ENCODE data around the gene CACNG7.

CACNG7 gene

DNA sequence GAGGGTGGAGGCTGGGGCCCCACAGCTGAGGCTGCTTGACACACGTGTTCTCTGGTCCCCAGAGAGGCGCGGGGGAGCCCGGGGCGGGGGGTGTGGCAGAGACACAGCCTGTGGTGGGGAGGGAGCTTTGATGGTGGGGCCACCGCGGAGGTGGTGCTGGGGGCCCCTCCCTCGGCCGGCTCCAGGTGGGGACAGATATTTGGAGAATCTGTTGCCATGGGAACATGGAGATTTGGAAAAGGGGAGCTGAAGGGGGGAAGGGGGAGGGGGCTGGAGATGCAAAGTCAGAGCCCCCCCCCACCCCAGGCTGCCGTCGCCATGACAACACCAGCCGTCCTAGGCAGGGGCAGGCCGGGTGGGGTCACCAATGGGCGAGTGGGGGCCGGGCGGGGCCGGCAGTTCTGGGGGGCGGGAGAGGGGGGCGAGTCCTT, 25.8 kb upstream of the CACNG7 start:
- no peaks in the 10 kb centered on the region for H3K27me3 ChIP-seq (ENCODE audit: insufficient read depth, low read length, poor library complexity)
- no peak overlapping the region for H2AFZ ChIP-seq (ENCODE audit: low read depth, low read length)
- H3K79me2 ChIP-seq (ENCODE audit: insufficient read depth, low read length): no peaks in the 10 kb centered on the region
- no peaks in the 10 kb centered on the region for H3K36me3 ChIP-seq (ENCODE audit: insufficient read depth, low read length)
- no peak for ATAC-seq (ENCODE audit: insufficient read depth, low read depth)
- H3K9me3 ChIP-seq (ENCODE audit: insufficient read depth, low read length, severe bottlenecking): no peaks in the 10 kb centered on the region
- no peaks in the 10 kb centered on the region for H3K4me1 ChIP-seq (ENCODE audit: insufficient read depth, low read length)
- peak; percentile 17 for DNase-seq
- no peaks in the 10 kb centered on the region for H4K20me1 ChIP-seq (ENCODE audit: insufficient read depth, low read length)
- no peak overlapping the region for H3K27ac ChIP-seq (ENCODE audit: low read length)
- TF ChIP-seq EZH2 (IDR thresholded peaks at IDR 0.05; ENCODE audit: borderline replicate concordance, low read depth, low read length, severe bottlenecking): no peak
- TF ChIP-seq, protein P1, sequence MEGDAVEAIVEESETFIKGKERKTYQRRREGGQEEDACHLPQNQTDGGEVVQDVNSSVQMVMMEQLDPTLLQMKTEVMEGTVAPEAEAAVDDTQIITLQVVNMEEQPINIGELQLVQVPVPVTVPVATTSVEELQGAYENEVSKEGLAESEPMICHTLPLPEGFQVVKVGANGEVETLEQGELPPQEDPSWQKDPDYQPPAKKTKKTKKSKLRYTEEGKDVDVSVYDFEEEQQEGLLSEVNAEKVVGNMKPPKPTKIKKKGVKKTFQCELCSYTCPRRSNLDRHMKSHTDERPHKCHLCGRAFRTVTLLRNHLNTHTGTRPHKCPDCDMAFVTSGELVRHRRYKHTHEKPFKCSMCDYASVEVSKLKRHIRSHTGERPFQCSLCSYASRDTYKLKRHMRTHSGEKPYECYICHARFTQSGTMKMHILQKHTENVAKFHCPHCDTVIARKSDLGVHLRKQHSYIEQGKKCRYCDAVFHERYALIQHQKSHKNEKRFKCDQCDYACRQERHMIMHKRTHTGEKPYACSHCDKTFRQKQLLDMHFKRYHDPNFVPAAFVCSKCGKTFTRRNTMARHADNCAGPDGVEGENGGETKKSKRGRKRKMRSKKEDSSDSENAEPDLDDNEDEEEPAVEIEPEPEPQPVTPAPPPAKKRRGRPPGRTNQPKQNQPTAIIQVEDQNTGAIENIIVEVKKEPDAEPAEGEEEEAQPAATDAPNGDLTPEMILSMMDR (IDR thresholded peaks at IDR 0.05; ENCODE audit: borderline replicate concordance, extremely low read depth, low read length, poor library complexity, severe bottlenecking): no peak
- H3K9ac ChIP-seq (ENCODE audit: low read depth, low read length): no peak overlapping the region
- H3K4me3 ChIP-seq (ENCODE audit: low read depth in 1 of 2, low read length in 2 of 2): no peak overlapping the region
- no peak overlapping the region for H3K4me2 ChIP-seq (ENCODE audit: insufficient read depth, low read length)

- H3K9me3 ChIP-seq (ENCODE audit: insufficient read depth, low read length, severe bottlenecking): no peaks in the 10 kb centered on the region
- H3K9ac ChIP-seq (ENCODE audit: low read depth, low read length): no peak overlapping the region
- no peak overlapping the region for H3K27ac ChIP-seq (ENCODE audit: low read length)
- ATAC-seq (ENCODE audit: insufficient read depth, low read depth): no peak
- H2AFZ ChIP-seq (ENCODE audit: low read depth, low read length): no peak overlapping the region
- TF ChIP-seq EZH2 (IDR thresholded peaks at IDR 0.05; ENCODE audit: borderline replicate concordance, low read depth, low read length, severe bottlenecking): no peak
- TF ChIP-seq, protein P1 (IDR thresholded peaks at IDR 0.05; ENCODE audit: borderline replicate concordance, extremely low read depth, low read length, poor library complexity, severe bottlenecking): no peak
- no peaks in the 10 kb centered on the region for H3K79me2 ChIP-seq (ENCODE audit: insufficient read depth, low read length)
- no peaks in the 10 kb centered on the region for H3K4me1 ChIP-seq (ENCODE audit: insufficient read depth, low read length)
- no peak overlapping the region for H3K4me3 ChIP-seq (ENCODE audit: low read depth in 1 of 2, low read length in 2 of 2)
- H3K36me3 ChIP-seq (ENCODE audit: insufficient read depth, low read length): no peaks in the 10 kb centered on the region
- H3K27me3 ChIP-seq (ENCODE audit: insufficient read depth, low read length, poor library complexity): no peaks in the 10 kb centered on the region
- H3K4me2 ChIP-seq (ENCODE audit: insufficient read depth, low read length): no peak overlapping the region
- no peak for DNase-seq
- H4K20me1 ChIP-seq (ENCODE audit: insufficient read depth, low read length): no peaks in the 10 kb centered on the region
Measured at GRCh38 chr19:53883741-53884140, 25.3 kb upstream of the CACNG7 start.

GRCh38 chr19:53884256-53884655, 24.8 kb upstream of the CACNG7 start:
- DNase-seq (no peak), ATAC-seq (ENCODE audit: insufficient read depth, low read depth) (no peak)
- Histone ChIP-seq H3K9me3 (ENCODE audit: insufficient read depth, low read length, severe bottlenecking) (no peaks in the 10 kb centered on the region), H3K27ac (ENCODE audit: low read length) (no peak overlapping the region), H3K4me3 (ENCODE audit: low read depth in 1 of 2, low read length in 2 of 2) (no peak overlapping the region), H3K4me2 (ENCODE audit: insufficient read depth, low read length) (no peak overlapping the region), H3K27me3 (ENCODE audit: insufficient read depth, low read length, poor library complexity) (no peaks in the 10 kb centered on the region), H3K9ac (ENCODE audit: low read depth, low read length) (no peak overlapping the region), H2AFZ (ENCODE audit: low read depth, low read length) (no peak overlapping the region), H3K79me2 (ENCODE audit: insufficient read depth, low read length) (no peaks in the 10 kb centered on the region), H3K36me3 (ENCODE audit: insufficient read depth, low read length) (no peaks in the 10 kb centered on the region), H3K4me1 (ENCODE audit: insufficient read depth, low read length) (no peaks in the 10 kb centered on the region), H4K20me1 (ENCODE audit: insufficient read depth, low read length) (no peaks in the 10 kb centered on the region)
- no peak for TF ChIP-seq EZH2 (IDR thresholded peaks at IDR 0.05; ENCODE audit: borderline replicate concordance, low read depth, low read length, severe bottlenecking)

DNA sequence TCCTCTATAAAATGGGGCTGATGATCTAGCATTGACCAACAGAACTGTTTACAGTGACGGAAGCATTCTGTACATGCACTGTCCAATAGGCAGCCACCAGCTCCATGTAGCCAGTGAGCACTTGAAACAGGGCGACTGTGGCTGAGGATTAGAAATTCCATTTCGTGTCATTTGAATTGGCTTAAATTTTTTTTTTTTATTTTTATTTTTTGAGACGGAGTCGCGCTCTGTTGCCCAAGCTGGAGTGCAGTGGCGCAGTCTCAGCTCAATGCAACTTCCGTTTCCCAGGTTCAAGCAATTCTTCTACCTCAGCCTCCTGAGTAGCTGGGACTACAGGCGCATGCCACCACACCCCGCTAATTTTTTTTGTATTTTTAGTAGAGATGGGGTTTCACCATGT, 24.0 kb upstream of the CACNG7 start:
- Histone ChIP-seq H2AFZ (ENCODE audit: low read depth, low read length) (no peak overlapping the region), H3K9me3 (ENCODE audit: insufficient read depth, low read length, severe bottlenecking) (no peaks in the 10 kb centered on the region), H3K9ac (ENCODE audit: low read depth, low read length) (no peak overlapping the region), H3K27me3 (ENCODE audit: insufficient read depth, low read length, poor library complexity) (no peaks in the 10 kb centered on the region), H3K4me3 (ENCODE audit: low read depth in 1 of 2, low read length in 2 of 2) (no peak overlapping the region), H3K4me1 (ENCODE audit: insufficient read depth, low read length) (no peaks in the 10 kb centered on the region), H3K27ac (ENCODE audit: low read length) (no peak overlapping the region), H4K20me1 (ENCODE audit: insufficient read depth, low read length) (no peaks in the 10 kb centered on the region), H3K79me2 (ENCODE audit: insufficient read depth, low read length) (no peaks in the 10 kb centered on the region), H3K36me3 (ENCODE audit: insufficient read depth, low read length) (no peaks in the 10 kb centered on the region), H3K4me2 (ENCODE audit: insufficient read depth, low read length) (no peak overlapping the region)
- ATAC-seq (ENCODE audit: insufficient read depth, low read depth): no peak
- DNase-seq: no peak
- TF ChIP-seq EZH2 (IDR thresholded peaks at IDR 0.05; ENCODE audit: borderline replicate concordance, low read depth, low read length, severe bottlenecking): no peak
- TF ChIP-seq, protein P1 (IDR thresholded peaks at IDR 0.05; ENCODE audit: borderline replicate concordance, extremely low read depth, low read length, poor library complexity, severe bottlenecking): no peak
